Fibroblast of villous mesenchyme (primary cell): ENCODE data around the gene UXS1. TPM values are rescaled to one million over a fixed set of nuclear protein-coding genes. Genes with fewer than 3 reads are reported as not detected.

ENCODE experiments used
- DNase-seq: peaks from one replicate; pipeline ENCODE4 v3.0.0-alpha.2; 2010; ENCODE audit warnings: low read depth
- H3K4me3 ChIP-seq: 2 replicates; pipeline ENCODE4 v1.5.1; 2011; ENCODE audit warnings: low read depth, mild to moderate bottlenecking, low read length
- total RNA-seq: library from RNA; depleted of rRNA; stranded (reverse); fragments of >200 nt; gene quantifications from 2 replicates; pipeline ENCODE4 v1.2.3, GENCODE V29; 2012
- TF ChIP-seq, protein P1 (sequence below): IDR thresholded peaks from 2 replicates; pipeline ENCODE4 v1.5.1; 2012; ENCODE audit warnings: low read depth, mild to moderate bottlenecking, low read length; ENCODE audit not compliant: insufficient read depth

Gene UXS1
- total RNA-seq, 1 donor: 37.6 TPM

DNA sequence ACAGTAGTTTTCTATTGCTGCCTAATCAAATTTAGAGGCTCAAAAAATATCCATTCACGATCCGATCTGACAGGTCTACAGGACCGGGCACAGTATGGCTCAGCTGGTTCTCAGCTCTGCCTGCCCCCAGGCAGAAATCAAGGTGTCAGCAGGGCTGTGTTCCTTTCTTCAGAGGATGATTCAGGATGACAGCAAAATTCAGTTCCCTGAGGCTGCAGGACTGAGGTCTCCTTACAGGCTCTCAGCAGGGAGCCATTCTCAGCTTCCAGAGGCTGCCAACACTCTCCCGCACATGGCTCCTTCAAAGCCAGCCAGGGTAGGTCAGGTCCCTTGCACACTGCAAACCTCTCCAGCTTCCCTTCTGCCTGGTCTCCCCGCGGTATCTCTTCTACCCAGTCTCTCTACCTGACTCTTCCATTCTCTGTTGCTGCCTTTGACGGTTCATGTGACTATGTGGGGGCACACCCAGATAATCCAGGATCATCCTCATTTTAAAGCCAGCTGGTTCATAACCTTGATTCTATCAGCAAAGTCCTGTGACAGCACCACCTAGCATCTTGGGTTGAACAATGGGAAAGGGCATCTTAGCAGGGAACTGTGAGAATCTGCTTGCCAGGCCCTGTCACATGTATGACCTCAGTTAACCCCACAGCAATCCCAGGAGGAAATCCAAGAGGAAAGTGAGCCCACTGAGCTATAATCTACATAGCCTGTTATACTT lies 50.4 kb downstream of the UXS1 start:
- TF ChIP-seq, protein P1, sequence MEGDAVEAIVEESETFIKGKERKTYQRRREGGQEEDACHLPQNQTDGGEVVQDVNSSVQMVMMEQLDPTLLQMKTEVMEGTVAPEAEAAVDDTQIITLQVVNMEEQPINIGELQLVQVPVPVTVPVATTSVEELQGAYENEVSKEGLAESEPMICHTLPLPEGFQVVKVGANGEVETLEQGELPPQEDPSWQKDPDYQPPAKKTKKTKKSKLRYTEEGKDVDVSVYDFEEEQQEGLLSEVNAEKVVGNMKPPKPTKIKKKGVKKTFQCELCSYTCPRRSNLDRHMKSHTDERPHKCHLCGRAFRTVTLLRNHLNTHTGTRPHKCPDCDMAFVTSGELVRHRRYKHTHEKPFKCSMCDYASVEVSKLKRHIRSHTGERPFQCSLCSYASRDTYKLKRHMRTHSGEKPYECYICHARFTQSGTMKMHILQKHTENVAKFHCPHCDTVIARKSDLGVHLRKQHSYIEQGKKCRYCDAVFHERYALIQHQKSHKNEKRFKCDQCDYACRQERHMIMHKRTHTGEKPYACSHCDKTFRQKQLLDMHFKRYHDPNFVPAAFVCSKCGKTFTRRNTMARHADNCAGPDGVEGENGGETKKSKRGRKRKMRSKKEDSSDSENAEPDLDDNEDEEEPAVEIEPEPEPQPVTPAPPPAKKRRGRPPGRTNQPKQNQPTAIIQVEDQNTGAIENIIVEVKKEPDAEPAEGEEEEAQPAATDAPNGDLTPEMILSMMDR: no peak
- no peak for DNase-seq
- no peak overlapping the region for H3K4me3 ChIP-seq

DNA sequence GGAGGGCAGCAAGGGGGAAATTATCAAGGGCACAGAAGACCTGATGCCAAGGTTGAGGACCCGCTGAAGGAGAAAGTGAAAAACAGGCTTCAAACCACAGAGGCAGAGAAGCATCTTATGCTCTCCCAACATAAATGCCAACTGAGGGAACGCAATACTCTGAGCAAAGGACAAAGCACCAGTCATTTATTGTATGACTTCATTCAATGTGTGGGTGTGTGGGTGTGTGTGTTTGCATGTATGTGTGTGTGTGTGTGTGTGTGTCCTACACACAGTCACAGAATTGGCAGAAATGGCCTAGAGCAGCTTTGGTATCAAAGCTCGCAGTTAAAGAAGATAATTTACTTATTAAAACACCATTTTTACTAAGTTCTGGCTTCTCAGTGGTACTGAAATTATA lies 51.4 kb downstream of the UXS1 start:
- no peak for DNase-seq

DNA sequence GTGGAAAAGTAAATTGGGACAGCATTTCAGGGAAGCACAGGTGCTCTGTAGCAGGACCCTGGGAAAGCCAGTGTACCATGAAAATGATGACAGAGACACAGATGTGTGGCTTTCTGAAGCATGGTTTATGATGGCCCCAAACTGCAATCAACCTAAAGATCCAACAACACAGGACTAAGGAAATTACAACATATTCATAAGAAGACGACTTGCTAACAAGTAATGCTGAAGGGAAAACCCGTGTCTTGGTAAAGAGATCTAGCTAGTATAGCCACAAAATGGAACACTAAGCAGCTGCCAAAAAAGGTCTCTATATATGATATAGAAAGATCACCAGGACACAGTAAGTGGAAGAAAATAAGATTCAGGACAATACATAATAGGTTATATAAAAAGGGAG lies 53.2 kb downstream of the UXS1 start:
- DNase-seq: no peak
- H3K4me3 ChIP-seq: no peak overlapping the region
- TF ChIP-seq, protein P1: no peak

More for the DNA sequence above, 51.4 kb downstream of the UXS1 start:
- TF ChIP-seq, protein P1: no peak
- no peak overlapping the region for H3K4me3 ChIP-seq

DNA sequence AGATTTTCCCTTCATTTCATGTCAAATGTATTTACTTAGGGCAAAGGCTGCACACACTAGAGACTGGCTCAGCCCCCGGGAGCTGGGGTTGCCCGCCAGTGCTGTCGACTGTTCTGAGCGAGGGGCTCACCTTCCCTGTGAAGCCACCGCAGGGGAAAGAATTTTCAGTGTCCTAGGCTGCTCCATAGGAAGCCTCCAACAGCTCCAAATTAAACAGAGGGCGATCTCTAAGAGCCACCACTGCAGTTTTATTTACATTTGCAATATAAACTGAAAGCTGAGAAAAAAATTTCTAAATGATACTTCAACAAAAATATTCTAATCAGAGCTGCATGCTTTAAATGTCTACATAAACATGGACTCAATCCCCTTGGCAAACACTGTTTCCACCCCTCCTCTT lies 54.0 kb downstream of the UXS1 start:
- H3K4me3 ChIP-seq: no peak overlapping the region
- TF ChIP-seq, protein P1: no peak
- no peak for DNase-seq

DNA sequence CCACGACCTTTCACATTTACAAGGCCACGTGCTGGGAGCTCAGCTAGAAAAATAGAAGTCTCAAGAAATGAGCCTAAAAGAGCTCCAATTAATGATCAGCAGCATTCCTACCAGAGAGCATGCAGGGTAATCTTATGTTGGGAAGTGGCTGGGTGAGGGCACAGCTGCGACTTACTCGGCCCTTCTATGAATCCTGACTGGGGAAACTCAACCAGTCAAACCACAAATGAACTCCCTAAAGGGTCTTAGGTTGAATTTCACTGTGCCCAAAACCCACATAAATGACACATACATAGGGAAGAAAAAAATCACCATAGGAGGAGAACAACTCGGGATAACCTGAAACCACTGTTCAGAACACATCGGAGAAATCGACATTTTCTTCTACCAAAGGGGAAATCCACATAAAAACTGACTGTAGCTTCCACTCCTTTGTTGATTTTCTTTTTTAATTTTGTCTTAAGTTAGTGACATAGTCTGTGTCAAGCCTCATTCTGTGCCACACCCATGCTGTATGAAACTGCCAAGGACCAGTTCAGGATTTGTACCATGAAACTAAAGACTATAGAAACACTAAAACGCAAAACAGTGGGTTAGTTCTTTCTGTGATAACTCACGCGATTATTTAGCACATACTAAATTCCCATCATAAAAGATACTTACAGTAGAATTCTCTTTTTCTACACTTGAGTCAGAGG lies 54.7 kb downstream of the UXS1 start:
- no peak for DNase-seq
- H3K4me3 ChIP-seq: no peak overlapping the region
- TF ChIP-seq, protein P1: no peak

DNA sequence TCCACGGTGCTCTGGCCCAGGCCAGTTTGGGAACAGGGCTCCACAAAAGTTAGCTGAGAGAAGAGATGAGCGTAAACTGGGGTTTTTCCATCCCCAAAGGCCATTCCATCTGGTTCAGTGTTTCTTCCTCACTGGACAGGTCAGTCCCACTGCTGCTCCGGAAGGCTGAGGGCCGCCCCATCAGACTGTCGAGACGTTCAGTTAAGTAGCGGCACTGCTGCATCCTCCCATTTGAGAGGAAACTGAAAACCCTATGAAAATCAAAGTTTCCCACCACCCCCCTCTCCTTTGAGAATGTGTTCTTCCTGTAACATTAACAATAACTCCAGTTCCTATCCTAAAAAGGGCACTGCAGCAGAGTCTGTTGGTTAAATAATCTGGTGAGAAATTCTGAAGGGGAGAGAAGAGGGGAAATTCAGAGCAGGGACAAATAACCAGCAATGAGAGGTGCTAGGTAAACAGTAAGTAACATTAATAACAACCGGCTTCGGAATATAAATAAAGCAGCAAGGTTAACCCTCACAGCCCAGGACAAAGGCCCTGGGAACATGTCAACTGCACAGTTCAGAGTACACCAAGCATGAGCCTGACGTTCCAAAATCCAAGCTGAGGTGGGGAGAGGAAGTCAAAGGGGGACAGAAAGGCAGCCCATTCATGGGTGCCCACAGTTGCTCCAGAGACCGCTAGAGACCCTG lies 55.4 kb downstream of the UXS1 start:
- H3K4me3 ChIP-seq: no peak overlapping the region
- no peak for DNase-seq
- TF ChIP-seq, protein P1: no peak
